GM13977 (cell line): ENCODE measurements around the gene FOXA1.

Experiments
- DNase-seq: peaks from one replicate; pipeline ENCODE4 v3.0.0; 2012; ENCODE audit warnings: low spot score
- in situ Hi-C: fragments of 300-500 bp; cut with MboI; formaldehyde crosslinking; loops from one replicate; pipeline ENCODE4 v1.12.0; 2022; ENCODE audit warnings: low sequenced_read_pairs, low pct_unique_long_range_greater_than_20kb, mixed read lengths, inconsistent platforms; ENCODE audit not compliant: unreplicated experiment
- TF ChIP-seq, protein P1 (sequence below): IDR thresholded peaks from 2 replicates; pipeline ENCODE4 v1.5.1; 2012; ENCODE audit warnings: mild to moderate bottlenecking, control low read depth; ENCODE audit not compliant: insufficient read depth; ENCODE audit errors: extremely low read depth, missing control alignments

FOXA1 gene

DNA sequence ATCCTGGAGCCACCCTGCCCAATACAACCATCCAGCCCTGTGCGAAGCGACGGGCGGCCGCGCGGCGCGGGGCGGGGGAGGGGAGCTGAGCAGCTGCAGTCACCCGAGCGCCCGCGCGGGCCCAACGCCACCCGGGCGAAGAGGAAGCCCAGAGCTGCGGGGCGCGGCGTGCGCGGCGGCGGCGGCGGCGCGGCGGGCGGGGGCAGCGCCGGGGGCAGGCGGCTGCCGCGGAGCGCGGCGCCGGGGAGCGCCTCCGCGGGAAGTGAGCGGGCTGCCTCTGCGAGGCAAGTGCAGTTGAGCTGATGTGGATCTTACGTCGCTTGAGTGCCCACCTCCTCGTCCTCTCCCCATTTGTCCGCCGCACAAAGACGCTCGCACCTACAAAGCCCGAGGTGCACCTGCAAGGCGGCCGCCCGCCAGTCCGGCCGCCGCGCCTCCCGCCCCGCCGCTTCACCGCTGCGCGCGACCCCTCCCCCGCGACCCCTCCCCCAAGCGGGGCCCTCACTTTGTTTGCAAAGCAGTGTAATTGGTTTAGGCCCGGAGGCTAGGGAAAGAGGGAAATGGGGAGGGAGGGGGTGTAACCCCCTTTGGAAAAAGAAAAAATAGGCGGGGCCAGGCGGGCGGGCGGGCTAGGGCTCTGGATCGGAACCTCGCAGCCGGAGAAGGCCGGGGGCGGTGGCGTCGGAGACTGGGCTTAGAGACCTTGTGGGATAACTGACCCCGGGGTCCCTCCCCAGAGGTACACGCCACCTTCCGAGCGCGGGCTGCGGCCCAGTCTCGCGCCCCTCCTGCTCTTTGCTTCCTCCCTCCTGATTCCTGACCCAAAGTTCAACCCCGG lies at the start of gene FOXA1, which contains the start of gene TTC6:
Gene FOXA1, minus strand, starts transcription at position 279 of the 838 bp plus-strand sequence. Its CDS starts 277 bp downstream, at position 2.
Gene TTC6, plus strand, starts transcription at position 659 of the 838 bp plus-strand sequence. CDS start 26,436 bp downstream, outside the sequence.
- TF ChIP-seq, protein P1, sequence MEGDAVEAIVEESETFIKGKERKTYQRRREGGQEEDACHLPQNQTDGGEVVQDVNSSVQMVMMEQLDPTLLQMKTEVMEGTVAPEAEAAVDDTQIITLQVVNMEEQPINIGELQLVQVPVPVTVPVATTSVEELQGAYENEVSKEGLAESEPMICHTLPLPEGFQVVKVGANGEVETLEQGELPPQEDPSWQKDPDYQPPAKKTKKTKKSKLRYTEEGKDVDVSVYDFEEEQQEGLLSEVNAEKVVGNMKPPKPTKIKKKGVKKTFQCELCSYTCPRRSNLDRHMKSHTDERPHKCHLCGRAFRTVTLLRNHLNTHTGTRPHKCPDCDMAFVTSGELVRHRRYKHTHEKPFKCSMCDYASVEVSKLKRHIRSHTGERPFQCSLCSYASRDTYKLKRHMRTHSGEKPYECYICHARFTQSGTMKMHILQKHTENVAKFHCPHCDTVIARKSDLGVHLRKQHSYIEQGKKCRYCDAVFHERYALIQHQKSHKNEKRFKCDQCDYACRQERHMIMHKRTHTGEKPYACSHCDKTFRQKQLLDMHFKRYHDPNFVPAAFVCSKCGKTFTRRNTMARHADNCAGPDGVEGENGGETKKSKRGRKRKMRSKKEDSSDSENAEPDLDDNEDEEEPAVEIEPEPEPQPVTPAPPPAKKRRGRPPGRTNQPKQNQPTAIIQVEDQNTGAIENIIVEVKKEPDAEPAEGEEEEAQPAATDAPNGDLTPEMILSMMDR: no peak
- DNase-seq: peak; percentile 65
- in situ Hi-C loops: loop anchor here (25.0 kb wide), 2 partner anchors 933 to 1083 kb away; partner anchors contain the start of genes NKX2-1 and PAX9

DNA sequence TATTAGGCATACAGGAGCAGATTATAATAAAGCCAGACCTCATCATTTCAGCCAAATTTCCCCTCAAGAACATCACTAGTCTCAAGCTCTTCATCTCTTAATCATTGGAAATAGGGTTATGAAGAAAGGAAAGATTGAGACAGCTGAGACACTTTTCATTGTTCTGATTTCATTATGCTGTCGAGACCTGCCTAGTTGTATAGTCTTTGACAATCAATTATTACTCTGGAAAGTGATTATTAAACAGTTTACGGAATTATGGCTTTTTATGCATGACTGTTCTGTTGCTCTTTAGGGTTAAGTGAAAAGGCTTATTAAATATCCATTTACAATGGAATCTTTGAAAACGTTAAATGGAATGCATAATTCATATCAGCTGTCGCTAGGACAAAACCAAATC lies 48.7 kb upstream of the FOXA1 start:
- TF ChIP-seq, protein P1: no peak
- in situ Hi-C loops: no loop called here
- no peak for DNase-seq

DNA sequence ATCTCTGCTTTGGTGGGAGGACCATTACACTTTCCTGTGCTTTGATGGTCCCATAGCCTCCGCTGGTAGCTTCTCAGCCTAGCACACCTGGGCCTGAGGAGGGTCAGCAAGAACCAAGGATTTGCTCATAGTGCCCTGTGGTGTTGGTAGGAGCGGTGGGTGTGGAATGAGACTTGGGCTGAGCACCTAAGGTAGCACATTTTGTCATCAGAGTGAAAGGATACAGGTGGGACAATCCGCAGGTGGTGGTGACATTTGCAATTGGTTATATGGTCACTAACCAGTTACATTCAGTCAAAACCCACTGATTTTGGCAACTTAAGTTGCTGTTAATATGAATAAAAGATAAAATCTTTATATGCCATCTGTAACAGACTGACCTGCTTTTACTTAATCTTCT lies 47.1 kb upstream of the FOXA1 start:
- TF ChIP-seq, protein P1: no peak
- in situ Hi-C loops: no loop called here
- no peak for DNase-seq

GRCh38 chr14:37641117-37641516 lies 46.1 kb upstream of the FOXA1 start:
- DNase-seq: no peak
- TF ChIP-seq, protein P1: no peak
- in situ Hi-C loops: no loop called here

DNA sequence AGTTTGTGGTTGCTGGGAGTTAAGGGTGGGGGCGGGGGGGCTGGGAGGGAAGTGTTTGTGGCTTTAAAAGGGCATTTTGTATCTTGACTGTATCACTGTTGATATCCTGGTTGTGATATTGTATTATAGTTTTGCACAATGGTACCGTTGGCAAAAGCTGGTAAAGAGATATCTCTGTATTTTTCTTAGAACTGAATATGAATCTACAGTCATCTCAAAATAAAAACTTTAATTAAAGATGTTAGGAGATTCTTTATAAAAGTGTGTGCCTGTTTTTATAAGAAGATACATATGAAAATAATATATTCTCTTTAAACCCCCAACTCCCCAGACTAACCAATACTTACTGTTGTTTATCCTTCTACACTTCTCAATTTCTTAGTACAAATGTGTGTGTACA lies 43.5 kb upstream of the FOXA1 start:
- DNase-seq: no peak
- TF ChIP-seq, protein P1: no peak
- in situ Hi-C loops: no loop called here

DNA sequence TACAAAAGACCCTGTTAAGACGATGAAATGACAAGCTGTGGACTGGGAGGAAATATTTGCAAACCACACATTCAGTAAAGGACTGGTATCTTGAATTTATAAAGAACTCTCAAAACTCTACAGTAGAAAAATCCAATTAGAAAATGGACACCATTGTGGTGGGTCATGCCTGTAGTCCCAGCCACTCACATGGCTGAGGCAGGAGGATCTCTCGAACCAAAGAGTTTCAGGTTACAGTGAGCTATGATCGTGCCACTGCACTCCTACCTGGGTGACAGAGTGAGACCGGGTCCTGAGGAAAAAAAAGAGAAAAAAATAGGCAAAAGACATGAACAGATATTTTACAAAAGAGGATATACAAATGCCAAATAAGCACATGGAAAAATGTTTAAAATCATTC lies 42.3 kb upstream of the FOXA1 start:
- TF ChIP-seq, protein P1: no peak
- in situ Hi-C loops: no loop called here
- DNase-seq: no peak
